Spleen (tissue), 7 donors: Measurements from ENCODE around the gene HNRNPH2.

Experiments used
- CTCF ChIP-seq, 11 experiments: fragments of 200-600 bp in 7 of 11; fragments of 450-650 bp in 4 of 11; sonication (generic) in 4 of 11; IDR thresholded peaks in 8 of 11; conservative IDR thresholded peaks in 3 of 11; 1 replicate in 7 of 11; 2 replicates in 4 of 11; pipeline versions ENCODE4 v1.4.0 to v1.8.0; 2016 to 2021; ENCODE audit warnings: antibody characterized with exemption in 11 of 11, inconsistent platforms in 4 of 11, mild to moderate bottlenecking in 1 of 11
- POLR2A ChIP-seq, 3 donors: fragments of 450-650 bp; IDR thresholded peaks; one replicate each; pipeline ENCODE4 v1.5.1; 2017; ENCODE audit warnings: antibody characterized with exemption in 3 of 3, mild to moderate bottlenecking in 1 of 3
- POLR2AphosphoS5 ChIP-seq, 3 donors: sonication (generic); formaldehyde crosslinking; IDR thresholded peaks; one replicate each; pipeline ENCODE4 v1.5.1; 2017; ENCODE audit warnings: antibody characterized with exemption in 3 of 3
- donor health status: DM: no; HTN: no; CAD: no; lungs with moderate emphysema.
- donor health status: DM: no; HTN: no; CAD: no.
- donor health status: DM: no; HTN: no; CAD: no.

DNA sequence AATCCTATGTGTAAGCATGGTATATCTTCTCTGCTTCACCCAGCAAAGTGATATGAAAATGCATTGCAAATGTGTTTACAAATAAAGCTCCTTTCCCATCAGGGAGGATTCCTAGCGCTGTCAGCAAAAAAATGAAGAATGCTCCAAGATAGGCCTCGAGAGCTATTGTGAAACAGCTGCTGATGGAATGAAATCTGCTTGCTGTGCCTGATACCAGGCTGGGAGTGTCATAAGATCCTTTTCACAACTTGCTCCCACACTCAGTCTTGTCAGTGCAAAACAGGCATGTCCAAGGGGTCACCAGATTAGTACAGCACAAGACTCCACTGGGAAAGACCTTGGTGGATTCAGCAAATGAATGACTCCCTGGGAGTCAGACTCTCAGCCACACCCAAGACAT lies 34.1 kb downstream of the HNRNPH2 start:
- TF ChIP-seq POLR2A (IDR thresholded peaks at IDR 0.05) (no peak), CTCF (IDR thresholded peaks at IDR 0.05 in 8 of 11, conservative IDR thresholded peaks at IDR 0.05 in 3 of 11) (no peak), POLR2AphosphoS5 (IDR thresholded peaks at IDR 0.05) (peak in 1 of 3 donors; percentile 13)
